Measurements from ENCODE around the gene CD248. TPM values are rescaled to one million over a fixed set of nuclear protein-coding genes. Genes with fewer than 3 reads are reported as not detected.

CD248 gene
- total RNA-seq, 4 donors from 2014 or later: 4.6 to 24.8 (median 6.6) TPM

GRCh38 chr11:66329165-66329673, 12.4 kb upstream of the CD248 start:
- TF ChIP-seq CTCF (IDR thresholded peaks at IDR 0.05): no peak
- TF ChIP-seq POLR2A (IDR thresholded peaks at IDR 0.05): no peak
- H3K9me3 ChIP-seq: no peaks in the 10 kb centered on the region
- no peak for DNase-seq
- 84% methylated on average over 3 of the region's 3 CpGs for WGBS, 2 donors
- no peak overlapping the region for H3K27ac ChIP-seq
- H3K4me3 ChIP-seq (replicated peaks in 1 of 3): no peak overlapping the region
- H3K4me1 ChIP-seq: peaks cover 0 to 28% of the 10 kb centered on the region in 2 donors
- H3K27me3 ChIP-seq: no peaks in the 10 kb centered on the region
- intact Hi-C loops (cut with DNase I): no loop called here
- H3K36me3 ChIP-seq: no peaks in the 10 kb centered on the region

- DNase-seq: peak; percentile 67
- H3K4me3 ChIP-seq (replicated peaks in 1 of 3): no peak overlapping the region
- intact Hi-C loops (cut with DNase I): no loop called here
- no peaks in the 10 kb centered on the region for H3K36me3 ChIP-seq
- WGBS, 2 donors: 19 to 20% methylated on average over 12 to 19 of the region's 19 CpGs
- H3K27ac ChIP-seq: no peak overlapping the region
- H3K27me3 ChIP-seq: no peaks in the 10 kb centered on the region
- no peaks in the 10 kb centered on the region for H3K9me3 ChIP-seq
- TF ChIP-seq CTCF (IDR thresholded peaks at IDR 0.05): peak; percentile 82 to 98 (median 90)
- TF ChIP-seq POLR2A (IDR thresholded peaks at IDR 0.05): no peak
- peaks cover 0 to 28% of the 10 kb centered on the region in 2 donors for H3K4me1 ChIP-seq
Measured at GRCh38 chr11:66328302-66329144, 11.7 kb upstream of the CD248 start.

GRCh38 chr11:66328031-66328301, 11.1 kb upstream of the CD248 start:
- 94% methylated on average over 2 of the region's 3 CpGs; no CpG with 5 or more reads in 1 of the 2 donors for WGBS, 2 donors
- Histone ChIP-seq H3K4me3 (replicated peaks in 1 of 3) (no peak overlapping the region), H3K36me3 (no peaks in the 10 kb centered on the region), H3K27me3 (no peaks in the 10 kb centered on the region), H3K4me1 (peaks cover 0 to 28% of the 10 kb centered on the region in 2 donors), H3K9me3 (no peaks in the 10 kb centered on the region), H3K27ac (no peak overlapping the region)
- no peak for DNase-seq
- intact Hi-C loops (cut with DNase I): no loop called here
- TF ChIP-seq POLR2A (IDR thresholded peaks at IDR 0.05) (no peak), CTCF (IDR thresholded peaks at IDR 0.05) (no peak)

- H3K27me3 ChIP-seq: no peaks in the 10 kb centered on the region
- no peaks in the 10 kb centered on the region for H3K9me3 ChIP-seq
- H3K4me3 ChIP-seq (replicated peaks in 1 of 3): no peak overlapping the region
- intact Hi-C loops (cut with DNase I): no loop called here
- peaks cover 0 to 28% of the 10 kb centered on the region in 2 donors for H3K4me1 ChIP-seq
- TF ChIP-seq CTCF (IDR thresholded peaks at IDR 0.05) (no peak), POLR2A (IDR thresholded peaks at IDR 0.05) (no peak)
- WGBS, 2 donors: 64 to 80% methylated on average over 4 to 10 of the region's 10 CpGs
- H3K27ac ChIP-seq: peak overlapping the region in 2 of 3 donors; percentile 41 to 43
- DNase-seq: no peak
- H3K36me3 ChIP-seq: no peaks in the 10 kb centered on the region
Measured at GRCh38 chr11:66327171-66328030, 10.6 kb upstream of the CD248 start.
